NCI-H748 (cell line): ENCODE data around the gene LURAP1L.
"Not testable (repeated sequence)": the region's sequence is repeated elsewhere in the genome, so short reads cannot be mapped to it uniquely, and the experiment has no call there.

Experiments
- DNase-seq: peaks from one replicate; lab custom pipeline; 2025; ENCODE audit not compliant: unreplicated experiment; lab: John Stamatoyannopoulos, UW

Gene LURAP1L

DNA sequence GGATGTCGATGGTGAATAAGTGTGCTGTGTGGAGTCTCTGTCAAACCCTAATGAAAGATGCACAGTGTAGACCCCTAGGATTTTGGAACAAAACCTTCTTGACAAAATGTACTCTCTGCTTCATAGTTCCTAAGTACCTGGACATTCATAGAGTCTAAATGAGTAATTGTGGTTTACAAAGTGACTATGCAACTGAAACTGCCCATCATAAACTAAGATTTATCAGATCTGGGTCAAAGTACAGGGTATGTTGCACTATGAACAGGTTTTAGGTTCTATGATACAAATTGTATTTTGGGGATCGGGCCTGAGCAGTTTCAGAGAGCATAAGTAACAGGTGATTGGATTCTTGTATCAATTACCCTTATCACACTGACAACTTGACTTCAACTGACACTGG, 79.4 kb downstream of the LURAP1L start:
- no peak for DNase-seq

DNA sequence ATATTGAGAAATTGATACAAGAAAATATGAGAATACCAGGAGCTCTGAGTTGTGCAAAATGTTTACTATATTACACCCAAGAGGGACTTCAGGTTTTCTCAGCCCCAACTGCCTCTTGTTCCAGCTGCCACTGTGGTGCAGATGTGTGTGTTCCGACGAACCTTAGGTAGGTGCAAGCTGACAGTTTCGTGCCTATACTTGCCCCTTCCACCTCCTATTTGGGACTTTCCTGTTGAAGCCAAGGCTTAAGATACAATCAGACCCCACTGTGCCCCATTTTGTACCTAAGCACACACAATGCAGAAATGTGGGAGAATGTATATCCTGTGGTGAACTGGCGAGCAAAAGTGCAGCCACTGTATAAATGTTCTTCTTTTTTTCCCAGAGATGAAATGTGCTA, 80.2 kb downstream of the LURAP1L start:
- no peak for DNase-seq

GRCh38 chr9:12856603-12857002, 81.8 kb downstream of the LURAP1L start:
- DNase-seq, result no peak

- peak; percentile 78 for DNase-seq
Observed at GRCh38 chr9:12859704-12860251, 85.0 kb downstream of the LURAP1L start.

DNA sequence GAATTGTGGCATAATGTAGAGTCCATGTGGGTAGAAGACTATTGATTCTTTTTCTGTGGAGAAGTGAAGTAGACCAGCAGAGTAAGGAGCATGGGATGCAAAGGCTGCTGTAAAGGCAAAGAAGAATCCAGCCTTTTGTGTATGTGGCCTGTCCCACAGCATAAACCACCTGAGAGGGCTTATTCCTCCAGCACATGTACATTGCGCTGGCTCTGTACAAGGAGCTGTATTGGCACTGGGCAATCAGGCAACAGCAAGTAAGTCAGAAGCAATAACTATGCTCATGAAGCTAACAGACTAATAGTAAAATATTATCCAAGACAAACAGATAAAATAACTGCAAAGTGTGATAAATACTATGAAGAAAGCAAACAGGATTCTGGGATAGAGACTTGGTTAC, 86.2 kb downstream of the LURAP1L start:
- DNase-seq, result no peak

DNA sequence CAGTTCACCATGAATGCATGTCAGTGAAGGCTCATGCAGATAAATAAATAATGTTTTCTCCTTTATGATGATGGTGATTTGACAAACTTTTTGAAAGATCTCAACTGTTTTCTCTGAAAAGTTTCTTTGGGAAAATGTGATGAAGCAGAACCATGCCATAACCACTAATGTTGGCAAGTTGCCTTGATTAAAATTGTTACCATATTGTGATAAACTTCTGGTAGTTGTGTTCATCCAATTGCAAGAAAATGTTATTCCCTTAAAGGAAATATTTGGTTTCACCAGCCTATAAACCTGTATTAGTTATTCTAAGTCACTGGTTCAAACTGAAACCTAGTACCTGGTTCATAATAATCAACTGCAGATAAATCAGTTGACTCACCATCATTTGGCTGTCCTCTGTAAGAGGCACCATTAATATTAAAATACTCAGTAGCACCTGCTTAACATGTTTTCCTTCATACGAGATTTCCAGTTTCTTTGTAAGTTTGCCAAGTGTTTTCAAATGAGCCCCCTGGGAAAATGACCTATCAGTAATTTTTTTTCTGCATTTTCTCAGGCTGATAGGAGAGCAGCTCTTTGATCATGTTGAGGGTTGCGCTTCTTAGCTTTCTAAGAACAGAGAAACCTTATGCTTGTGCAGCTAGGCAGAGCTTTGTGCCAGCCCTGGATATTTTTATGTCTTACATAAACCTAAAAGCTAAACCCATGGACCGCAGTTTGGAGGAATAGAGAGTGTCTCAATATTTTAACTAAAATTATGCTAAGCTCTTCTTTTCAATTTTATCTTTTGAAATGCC, 88.0 kb downstream of the LURAP1L start:
- peak; percentile 17 for DNase-seq

- no peak for DNase-seq
Observed at GRCh38 chr9:12863618-12864017, 88.8 kb downstream of the LURAP1L start.

DNA sequence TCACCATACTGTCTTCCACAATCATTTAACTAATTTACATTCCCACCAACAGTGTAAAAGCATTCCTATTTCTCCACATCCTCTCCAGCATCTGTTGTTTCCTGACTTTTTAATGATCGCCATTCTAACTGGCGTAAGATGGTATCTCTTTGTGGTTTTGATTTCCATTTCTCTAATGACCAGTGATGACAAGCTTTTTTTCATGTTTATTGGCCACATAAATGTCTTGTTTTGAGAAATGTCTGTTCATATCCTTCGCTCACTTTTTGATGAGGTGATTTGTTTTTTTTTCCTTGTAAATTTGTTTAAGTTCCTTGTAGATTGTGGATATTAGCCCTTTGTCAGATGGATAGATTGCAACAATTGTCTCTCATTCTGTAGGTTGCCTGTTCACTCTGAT, 90.6 kb downstream of the LURAP1L start:
- not testable (repeated sequence) for DNase-seq
